T-helper 2 cell (primary cell): ENCODE measurements around the gene KHNYN.
"Not testable (repeated sequence)": the region's sequence is repeated elsewhere in the genome, so short reads cannot be mapped to it uniquely, and the experiment has no call there.

Experiments
- DNase-seq, 5 experiments: peaks; one replicate each; pipeline versions ENCODE4 v3.0.0 to v3.0.0-alpha.2; 2012 to 2022

Gene KHNYN

DNA sequence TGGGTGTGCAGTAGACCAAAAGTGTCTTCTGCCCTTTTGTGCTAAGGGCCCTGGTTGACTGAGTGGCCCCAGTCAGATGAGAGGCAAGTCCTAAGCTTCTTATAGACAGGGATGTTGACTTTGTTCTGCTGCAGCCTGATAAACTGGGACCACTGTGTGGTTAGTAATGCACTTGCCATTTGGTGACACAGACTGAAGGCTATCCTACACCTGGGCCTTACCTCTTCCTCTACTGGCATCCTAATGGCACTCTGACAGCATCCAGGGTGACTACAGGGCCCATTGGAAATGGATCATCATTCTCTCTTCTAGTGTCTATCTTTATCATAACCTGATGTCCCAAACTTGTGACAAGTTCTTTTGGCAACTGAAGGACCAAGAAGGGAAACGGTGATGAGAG is 9.5 kb downstream of the KHNYN start:
- no peak for DNase-seq

DNA sequence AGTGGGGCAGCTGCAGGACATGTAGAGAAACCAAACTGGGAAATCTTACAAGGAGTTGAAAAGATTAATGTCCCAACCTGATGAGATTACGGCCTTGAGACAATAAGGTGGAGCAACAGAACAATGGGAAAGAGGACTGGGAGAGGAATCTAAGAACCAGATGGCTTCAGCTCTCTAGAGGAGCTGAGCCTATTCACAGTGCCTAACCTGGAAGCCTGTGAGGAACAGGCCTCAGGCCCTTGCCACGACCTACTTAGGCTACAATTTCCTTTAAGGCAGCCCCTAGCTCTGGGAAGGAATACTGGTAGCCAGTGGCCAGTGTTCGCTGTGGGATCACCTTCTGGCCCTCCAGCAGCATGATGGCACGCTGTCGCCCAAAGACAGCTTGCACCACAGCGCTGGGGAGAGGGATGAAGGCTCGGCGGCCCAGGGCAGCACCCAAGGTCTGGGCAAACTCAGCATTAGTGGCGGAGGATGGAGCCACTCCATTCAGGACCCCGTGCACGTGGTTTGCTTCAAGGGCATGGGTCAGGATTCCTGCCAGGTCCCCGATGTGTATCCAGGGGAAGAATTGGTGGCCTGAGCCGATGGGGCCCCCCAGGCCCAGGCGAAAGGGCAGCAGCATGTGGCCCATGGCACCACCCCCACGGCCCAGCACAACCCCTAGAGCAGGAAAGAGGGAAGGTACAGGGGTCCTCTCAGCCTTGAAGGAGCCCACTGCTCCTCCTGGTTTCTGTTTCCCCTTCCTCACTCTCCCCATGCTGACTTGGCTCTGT is 10.3 kb downstream of the KHNYN start:
- DNase-seq = no peak

DNA sequence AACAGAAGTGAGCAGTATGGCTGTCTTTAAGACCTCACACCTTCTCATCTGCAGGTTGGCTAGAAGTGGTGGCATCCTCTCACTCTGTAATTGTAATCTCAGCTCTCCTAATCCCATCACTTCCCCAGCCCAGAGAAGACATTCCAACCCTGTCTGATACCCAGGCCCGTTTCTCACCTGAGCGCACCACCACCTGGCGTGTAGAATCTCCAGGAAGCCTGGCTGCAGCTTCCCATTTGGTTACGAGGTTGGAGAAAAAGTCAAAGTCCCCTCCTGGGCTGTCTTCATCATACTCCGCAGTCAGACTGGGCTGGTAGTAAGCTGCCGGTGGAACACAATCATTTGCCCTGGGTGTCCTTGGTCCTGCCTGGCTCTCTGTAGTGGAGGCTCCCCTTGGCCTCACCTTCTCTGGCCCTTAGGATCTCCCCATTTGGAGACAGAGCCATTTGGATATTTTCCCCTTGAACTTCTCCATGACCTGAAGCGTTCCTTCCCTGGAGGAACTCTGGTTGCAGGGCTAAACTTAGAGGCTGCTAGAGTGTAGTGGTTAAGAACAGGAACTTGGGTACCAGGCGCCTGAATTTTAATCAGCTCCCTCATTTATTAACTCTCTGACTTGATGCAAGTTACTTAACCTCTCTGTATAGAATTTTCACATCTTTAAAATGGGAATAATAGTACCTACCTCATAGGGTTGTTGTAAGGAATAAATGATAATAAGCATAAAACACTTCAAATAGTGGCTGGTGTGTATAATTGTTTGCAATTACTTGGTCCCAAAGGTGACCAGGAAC is 11.0 kb downstream of the KHNYN start:
- DNase-seq = no peak

DNA sequence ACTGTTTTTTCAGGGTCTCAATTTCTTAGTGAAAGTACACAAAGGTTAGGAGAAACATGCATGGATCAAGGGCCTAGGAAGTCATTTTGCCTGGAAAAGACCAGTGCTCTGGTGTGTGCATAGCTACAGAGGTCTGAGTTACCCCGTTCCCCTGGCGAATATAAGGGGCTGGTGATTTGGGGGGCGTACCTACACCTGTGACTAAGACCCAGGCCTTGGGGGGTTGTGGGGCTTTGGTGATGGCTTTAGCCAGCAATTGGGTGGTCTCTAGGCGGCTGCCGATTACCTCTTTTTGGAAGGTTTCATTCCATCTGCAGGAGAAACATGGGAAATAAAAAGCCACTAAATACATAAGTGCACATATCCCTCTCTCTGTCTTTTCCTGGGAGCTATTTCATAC is 11.7 kb downstream of the KHNYN start:
- DNase-seq = no peak

DNA sequence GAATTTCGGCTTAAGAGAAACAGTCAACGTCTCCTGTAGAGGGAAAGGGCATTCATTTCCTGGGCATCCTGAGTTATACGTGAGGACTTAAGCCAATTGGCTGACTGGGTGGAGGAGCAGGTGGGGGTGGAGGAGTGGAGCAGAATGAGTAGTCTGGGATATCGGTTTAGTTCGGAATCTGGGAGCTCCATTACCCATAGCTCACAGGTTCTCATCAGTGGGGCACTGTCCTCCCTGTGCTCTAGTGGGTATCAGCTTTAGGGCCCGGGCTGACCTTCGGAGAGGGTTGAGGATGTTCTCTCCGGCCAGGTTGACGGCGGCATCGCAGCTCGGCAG is 12.1 kb downstream of the KHNYN start:
- no peak for DNase-seq

DNA sequence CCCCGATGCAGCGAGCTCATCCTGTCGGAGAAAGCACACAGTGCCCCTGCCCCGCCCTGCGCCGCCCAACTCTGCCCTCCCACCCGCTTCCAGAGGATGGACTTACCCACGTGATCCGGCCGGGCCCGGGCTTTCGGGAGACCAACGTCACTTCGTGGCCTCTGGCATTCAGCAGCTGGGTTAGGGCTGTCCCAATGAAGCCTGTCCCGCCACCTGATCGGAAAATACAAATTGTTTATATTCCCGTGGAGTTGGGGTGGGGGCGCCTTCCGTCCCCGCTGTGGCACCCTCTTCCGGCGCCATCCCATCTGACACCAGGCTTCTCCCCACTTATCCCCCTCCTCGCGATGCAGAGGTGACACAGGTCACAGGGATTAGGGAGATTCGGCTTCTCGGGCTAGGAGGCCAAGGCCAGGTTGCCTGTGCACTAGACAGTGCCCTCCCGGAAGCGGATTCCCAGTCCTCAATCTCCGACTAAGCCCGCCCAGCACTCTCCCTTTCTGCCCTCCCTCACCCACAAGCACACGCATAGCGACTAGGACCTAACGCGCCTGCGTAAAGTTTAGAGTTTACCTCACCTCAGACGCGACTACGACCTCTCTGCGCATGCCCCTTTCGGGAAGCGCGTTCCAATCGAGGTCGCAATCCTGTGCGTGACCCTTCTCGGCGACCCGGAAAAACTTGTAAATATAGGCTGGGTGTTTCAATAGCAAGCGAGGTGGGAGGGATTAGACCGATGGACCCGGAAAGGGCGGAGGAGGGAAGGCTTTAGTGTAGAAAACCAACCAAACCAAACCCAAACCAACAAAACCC is 12.7 kb downstream of the KHNYN start, which contains the start of gene SDR39U1:
Gene SDR39U1 (minus strand): TSS at position 537 of the 813 bp plus-strand sequence. CDS start 7 bp downstream, at position 530.
- peak; percentile 82 to 99 (median 94) for DNase-seq

DNA sequence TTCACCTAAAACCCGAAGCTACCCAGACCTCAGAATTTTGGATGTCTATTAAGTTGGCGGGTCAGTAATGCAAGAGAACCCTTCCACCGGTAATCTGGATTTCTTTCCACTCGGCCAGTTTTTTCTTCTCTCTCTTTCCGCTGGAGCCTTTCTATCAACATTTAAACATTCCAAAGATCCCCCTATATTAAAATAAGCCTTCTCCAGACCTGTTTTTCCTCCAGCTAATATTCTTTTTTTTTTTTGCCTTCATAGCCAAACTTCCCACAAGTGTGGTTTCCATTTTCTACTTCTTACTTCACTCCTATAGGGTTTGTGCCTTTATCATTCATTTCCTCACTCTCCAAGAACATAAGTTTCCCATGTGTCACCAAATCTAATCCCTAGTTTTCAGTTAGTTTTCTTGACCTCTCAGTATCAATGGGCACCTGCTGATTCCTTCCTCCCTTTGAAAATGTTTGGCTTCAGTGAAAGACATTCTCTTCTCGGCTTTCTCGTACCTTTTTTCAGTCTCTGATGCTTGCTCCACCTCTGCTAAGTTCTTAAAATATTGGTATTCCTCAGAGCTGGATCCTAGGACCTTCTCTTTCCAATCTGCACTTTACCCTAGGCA is 13.4 kb downstream of the KHNYN start:
- no peak for DNase-seq

DNA sequence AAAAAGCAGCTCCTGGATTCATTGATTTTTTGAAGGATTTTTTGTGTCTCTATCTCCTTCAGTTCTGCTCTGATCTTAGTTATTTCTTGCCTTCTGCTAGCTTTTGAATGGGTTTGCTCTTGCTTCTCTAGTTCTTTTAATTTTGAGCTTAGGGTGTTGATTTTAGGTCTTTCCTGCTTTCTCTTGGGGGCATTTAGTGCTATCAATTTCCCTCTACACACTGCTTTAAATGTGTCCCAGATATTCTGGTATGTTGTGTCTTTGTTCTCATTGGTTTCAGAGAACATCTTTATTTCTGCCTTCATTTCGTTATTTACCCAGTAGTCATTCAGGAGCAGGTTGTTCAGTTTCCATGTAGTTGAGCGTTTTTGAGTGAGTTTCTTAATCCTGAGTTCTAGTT is 21.1 kb downstream of the KHNYN start:
- DNase-seq = not testable (repeated sequence)

DNA sequence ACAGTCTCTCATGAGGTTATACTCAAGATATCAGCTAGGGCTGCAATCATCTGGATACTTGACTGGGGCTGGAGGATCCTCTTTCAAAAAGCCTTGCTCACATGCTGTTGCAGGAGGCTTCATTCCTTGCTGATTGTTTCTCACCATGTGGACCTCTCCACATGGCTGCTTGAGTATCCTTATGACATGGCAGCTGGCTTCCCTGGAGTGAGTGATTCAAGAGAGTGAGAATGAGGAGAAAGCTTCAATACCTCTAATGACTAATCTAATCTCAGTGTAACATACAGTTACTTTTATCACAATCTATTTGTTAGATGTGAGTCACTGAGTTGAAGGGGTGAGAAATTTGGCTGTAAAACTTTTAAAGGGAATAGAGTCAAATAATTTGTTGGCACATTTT is 27.2 kb downstream of the KHNYN start:
- DNase-seq = no peak

DNA sequence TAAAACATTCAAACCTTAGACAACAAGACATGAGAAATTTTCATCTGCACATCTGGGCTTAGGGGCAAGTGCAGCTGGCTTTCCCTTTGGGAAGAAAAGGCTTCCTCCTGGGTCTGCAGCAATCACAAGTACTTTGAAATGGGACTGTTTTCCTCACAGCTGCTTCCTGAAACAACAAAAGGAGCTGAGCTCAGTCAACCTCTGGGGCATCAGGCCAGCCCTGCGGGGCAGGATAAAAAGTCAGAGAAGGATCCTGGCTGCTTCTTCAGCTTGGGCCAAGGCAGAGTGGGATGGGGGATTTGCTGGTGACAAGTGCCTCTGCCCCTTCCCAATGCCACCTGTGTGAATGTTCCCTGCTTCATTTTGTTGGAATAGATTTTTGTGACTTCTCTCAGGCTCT is 29.0 kb downstream of the KHNYN start:
- DNase-seq = no peak

DNA sequence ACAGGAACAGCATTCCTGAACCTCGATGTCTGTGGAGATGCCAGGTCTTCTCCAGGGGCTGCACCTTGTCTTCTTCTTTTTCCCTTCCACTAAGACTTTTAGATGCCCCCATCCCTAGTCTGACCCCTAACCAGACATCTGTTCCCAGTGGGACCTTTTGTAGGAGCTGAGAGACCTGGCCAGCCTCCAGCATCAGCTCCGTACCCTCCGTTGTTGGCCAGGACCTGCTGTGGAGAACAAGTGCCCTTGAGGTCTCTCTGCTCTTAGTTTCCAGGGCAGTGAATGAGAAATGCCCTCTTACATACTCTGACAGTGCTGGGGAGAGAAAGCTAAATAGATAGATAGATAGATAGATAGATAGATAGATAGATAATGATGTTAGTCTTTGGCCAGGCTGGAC is 29.6 kb downstream of the KHNYN start:
- no peak for DNase-seq

DNA sequence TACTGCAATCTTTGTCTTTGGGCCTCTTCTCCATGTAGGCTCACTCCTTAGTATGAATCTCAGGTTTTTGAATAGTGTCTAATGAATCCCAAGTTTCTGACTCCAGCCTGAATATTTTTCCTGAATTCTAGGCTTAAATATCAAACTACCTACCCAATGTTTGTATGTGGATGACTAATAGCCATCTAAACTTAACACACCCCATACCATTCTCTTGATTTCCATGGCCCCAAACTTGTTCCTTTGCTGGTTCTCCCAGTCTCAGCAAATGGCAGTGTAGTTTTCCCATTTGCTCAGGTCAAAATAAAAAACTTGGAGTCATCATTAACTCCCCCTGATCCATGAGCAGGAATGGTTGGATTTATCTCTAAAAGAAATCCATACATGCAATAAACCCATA is 31.6 kb downstream of the KHNYN start:
- no peak for DNase-seq

DNA sequence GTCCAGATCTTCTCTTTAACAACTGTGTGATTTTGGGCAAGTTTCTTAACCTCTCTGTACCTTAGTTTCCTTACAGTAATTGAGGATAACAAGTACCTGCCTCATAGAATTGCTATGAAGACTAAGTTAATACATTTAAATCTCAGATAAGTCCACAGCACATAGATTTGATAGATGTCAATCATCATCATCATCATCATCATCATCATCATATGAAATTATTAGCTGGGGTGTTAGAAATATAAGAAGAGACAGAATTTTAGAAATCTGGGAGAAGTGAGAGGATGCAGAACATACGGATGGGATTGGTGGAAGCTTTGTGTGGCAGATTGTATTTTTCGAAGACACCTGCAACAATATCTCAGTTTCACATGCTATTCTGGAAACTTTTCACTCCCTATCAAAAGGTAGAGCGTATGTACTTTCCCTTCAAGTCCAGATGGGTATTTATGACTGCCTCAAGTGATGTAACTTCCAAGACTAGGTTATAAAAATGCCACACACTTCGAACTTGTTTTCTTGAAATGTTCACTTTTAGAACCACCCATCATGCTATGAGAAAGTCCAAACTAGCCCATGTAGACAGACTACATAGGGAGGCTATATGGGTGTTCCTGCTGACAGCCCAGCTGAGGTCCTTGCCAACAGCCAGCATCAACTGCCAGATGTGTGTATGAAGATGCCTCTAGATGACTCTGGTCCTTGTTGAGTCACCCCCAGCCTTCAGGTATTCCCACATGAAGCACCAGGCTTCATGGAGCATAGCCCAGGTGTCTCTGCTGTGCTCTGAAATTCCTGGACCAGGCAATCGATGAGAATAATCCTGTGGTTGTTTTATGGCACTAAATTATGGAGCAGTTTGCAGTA is 33.5 kb downstream of the KHNYN start:
- no peak for DNase-seq

DNA sequence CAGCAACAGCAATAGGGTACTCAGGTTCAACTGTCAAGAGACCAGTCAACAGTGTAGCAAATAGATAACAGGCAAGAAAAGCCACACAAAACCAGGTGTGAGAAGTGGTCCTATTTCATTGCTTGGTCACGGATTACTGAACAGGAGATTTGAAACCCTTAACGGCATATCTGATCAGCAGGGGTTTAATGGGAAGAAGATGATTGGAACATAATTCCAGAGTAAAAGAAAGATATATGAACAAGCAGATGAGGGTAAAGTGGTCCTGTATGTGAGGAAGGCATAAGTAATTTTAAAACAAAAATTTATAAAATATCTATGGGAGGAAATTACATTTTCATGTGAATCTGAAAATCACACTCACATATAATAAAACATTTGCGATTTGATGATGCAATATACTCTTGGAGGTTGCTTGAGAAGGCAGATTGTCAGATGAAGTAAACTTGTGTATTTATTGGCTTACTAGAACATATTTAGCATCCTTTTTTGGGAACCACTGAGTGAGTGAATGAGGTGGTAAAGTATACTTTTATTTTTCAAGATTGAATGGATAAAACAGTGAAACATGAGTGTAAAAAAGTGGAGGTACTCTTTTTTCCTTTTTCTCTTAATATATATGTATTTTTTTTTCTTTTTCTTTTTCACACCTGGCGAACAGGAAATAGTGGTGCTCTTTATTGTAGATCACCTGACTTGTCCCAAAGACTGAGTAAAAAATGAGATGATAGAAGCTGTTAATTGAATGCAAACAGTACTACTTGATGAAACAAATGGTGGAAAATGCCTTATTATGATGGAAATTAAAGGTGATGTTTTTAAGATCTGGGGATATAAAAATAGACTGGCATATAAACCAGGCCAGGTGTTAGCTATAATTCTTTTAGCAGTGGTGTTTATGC is 34.4 kb downstream of the KHNYN start:
- DNase-seq = no peak

DNA sequence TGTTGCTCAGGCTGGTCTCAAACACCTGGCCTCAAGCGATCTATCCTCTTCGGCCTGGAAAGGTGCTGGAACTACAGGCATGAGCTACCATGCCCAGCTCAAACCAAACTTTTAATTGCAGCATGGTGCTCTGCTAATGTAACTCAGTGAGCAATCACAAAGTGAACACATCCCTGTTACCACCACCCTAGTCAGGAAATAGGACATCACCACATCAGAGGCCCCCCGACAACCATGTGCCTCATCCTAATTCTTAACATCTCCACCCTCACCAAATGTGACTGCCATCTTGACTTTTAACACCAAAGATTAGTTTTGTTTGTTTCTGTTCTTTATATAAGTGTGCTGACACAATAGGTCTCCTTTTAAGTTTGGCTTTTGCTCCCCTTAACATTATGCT is 35.6 kb downstream of the KHNYN start:
- DNase-seq = no peak

DNA sequence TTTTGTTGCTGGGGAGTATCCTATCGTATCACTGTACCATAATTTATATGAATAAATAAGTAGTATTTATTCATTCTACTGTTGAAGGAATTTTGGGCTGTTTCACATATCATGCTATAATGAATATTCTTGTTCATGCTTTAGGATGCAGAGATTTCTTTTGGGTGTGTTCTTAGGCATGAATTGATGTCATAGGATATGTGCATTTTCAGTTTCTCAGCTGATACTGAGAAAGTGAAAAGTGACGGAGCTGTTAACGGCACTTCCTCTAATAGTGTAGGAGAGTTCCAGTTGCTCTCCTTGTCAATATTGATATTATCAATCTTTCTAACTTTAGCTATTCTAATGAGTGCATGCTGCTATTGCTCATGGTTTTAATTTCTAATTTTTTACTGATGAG is 36.1 kb downstream of the KHNYN start:
- no peak for DNase-seq

DNA sequence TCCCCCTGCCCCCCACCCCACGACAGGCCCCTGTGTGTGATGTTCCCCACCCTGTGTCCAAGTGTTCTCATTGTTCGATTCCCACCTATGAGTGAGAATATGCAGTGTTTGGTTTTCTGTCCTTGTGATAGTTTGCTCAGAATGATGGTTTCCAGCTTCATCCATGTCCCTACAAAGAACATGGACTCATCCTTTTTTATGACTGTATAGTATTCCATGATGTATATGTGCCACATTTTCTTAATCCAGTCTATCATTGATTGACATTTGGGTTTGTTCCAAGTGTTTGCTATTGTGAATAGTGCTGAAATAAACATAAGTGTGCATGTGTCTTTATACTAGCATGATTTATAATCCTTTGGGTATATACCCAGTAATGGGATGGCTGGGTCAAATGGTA is 40.7 kb downstream of the KHNYN start:
- DNase-seq = not testable (repeated sequence)

DNA sequence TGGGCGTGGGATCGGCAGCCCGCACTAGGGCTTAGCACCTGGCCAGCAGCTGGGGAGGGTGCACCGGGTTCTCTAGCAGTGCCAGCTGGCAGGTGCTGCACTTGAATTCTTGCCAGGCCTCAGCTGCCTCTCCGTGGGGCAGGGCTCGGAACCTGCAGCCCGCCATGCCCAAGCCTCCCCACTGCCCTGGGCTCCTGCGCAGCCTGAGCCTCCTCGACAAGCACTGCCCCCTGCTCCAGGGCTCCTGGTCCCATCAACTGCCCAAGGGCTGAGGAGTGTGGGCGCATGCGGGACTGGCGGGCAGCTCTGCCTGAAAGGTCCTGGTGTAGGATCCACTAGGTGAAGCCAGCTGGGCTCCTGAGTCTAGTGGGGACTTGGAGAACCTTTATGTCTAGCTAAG is 43.5 kb downstream of the KHNYN start:
- no peak for DNase-seq

DNA sequence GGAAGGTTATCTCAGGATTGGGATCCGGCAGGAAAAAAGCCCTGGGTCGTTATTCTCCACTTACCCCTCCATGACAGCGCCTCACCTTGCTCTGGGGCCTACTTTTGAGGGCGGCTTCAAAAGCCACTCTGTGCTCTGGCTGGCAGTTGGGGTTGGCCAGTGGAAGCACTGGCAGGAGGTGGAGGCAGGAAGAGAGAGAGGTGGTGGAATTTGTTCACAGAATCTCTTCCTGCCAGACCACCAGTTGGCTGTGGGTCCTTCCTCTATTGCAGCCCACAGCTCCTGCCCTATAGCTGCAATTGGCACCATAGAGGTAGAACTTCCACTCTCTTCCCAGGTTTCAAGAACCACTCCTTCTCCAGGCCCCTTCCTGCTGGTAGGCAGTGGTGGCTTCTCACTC is 45.5 kb downstream of the KHNYN start:
- DNase-seq = no peak

DNA sequence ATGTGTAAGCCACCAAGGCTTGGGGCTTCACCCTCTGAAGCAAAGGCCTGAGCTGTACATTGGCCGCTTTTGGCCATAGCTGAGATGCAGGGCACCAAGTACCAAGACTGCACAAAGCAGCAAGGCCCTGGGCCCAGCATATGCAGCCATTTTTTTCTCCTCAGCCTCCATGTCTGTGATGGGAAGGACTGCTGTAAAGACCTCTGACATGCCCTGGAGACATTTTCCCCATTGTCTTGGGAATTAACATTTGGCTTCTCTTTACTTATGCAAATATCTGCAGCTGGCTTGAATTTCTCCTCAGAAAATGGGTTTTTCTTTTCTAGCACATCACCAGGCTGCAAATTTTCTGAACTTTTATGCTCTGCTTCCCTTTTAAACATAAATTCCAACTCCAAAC is 50.2 kb downstream of the KHNYN start:
- not testable (repeated sequence) for DNase-seq
